Fibroblast of lung (primary cell): Measurements from ENCODE around the gene IFT57. TPM values are rescaled to one million over a fixed set of nuclear protein-coding genes. Genes with fewer than 3 reads are reported as not detected.

Experiments
- DNase-seq, 2 donors: peaks; one replicate each; pipeline versions ENCODE4 v3.0.0 to v3.0.0-alpha.2; 2010; ENCODE audit warnings: low read depth in 2 of 2
- H2AFZ ChIP-seq: 2 replicates; pipeline ENCODE4 v1.5.1; 2012; ENCODE audit warnings: low read length, control low read depth, inconsistent platforms
- H3K27ac ChIP-seq: 2 replicates; pipeline ENCODE4 v1.5.1; 2011; ENCODE audit warnings: low read length, control low read depth; ENCODE audit not compliant: insufficient read depth
- H3K27me3 ChIP-seq: 2 replicates; pipeline ENCODE4 v1.5.1; 2011; ENCODE audit warnings: mild to moderate bottlenecking, low read length; ENCODE audit not compliant: control insufficient read depth, insufficient read depth
- H3K36me3 ChIP-seq: 2 replicates; pipeline ENCODE4 v1.5.1; 2011; ENCODE audit warnings: low read length; ENCODE audit not compliant: control insufficient read depth, insufficient read depth
- H3K4me1 ChIP-seq: 2 replicates; pipeline ENCODE4 v1.5.1; 2011; ENCODE audit warnings: low read length; ENCODE audit not compliant: control insufficient read depth, insufficient read depth; ENCODE audit errors: extremely low read depth
- H3K4me2 ChIP-seq: 2 replicates; pipeline ENCODE4 v1.5.1; 2011; ENCODE audit warnings: low read length, control low read depth; ENCODE audit not compliant: insufficient read depth; ENCODE audit errors: extremely low read depth
- H3K4me3 ChIP-seq, 4 experiments: fragments of 200-600 bp in 1 of 4; sonication (generic) in 1 of 4; replicated peaks in 1 of 4; 2 replicates each; pipeline ENCODE4 v1.5.1; 2011 to 2016; ENCODE audit warnings: low read length in 4 of 4, low read depth in 3 of 4, mild to moderate bottlenecking in 3 of 4, control low read depth in 2 of 4, inconsistent platforms in 1 of 4, mixed read lengths in 1 of 4; ENCODE audit not compliant: insufficient read depth in 1 of 4; ENCODE audit errors: control extremely low read depth in 1 of 4
- H3K79me2 ChIP-seq: 2 replicates; pipeline ENCODE4 v1.5.1; 2012; ENCODE audit warnings: mild to moderate bottlenecking, low read length, inconsistent platforms; ENCODE audit not compliant: control insufficient read depth, insufficient read depth
- H3K9ac ChIP-seq: 2 replicates; pipeline ENCODE4 v1.5.1; 2011; ENCODE audit warnings: mild to moderate bottlenecking, low read length, control low read depth; ENCODE audit not compliant: insufficient read depth
- H3K9me3 ChIP-seq: 2 replicates; pipeline ENCODE4 v1.5.1; 2012; ENCODE audit warnings: low read depth, low read length; ENCODE audit not compliant: control insufficient read depth, insufficient read depth
- H4K20me1 ChIP-seq: 2 replicates; pipeline ENCODE4 v1.5.1; 2011; ENCODE audit warnings: low read length; ENCODE audit not compliant: control insufficient read depth, insufficient read depth; ENCODE audit errors: extremely low read depth
- EZH2 ChIP-seq: IDR thresholded peaks from 2 replicates; pipeline ENCODE4 v1.5.1; 2012; ENCODE audit warnings: low read length, control low read depth, mild to moderate bottlenecking; ENCODE audit errors: missing control alignments
- polyA plus RNA-seq, 2 donors: library from polyadenylated mRNA; depleted of rRNA in 1 of 2; stranded (reverse) in 1 of 2; unstranded in 1 of 2; fragments of >200 nt; gene quantifications; 2 replicates each; pipeline ENCODE4 v1.2.1, GENCODE V29; 2011 to 2012; ENCODE audit warnings: missing spikeins in 1 of 2
- total RNA-seq: library from RNA; depleted of rRNA; stranded (reverse); fragments of >200 nt; gene quantifications from 2 replicates; pipeline ENCODE4 v1.2.1, GENCODE V29; 2014
- TF ChIP-seq, protein P1 (sequence below), 2 donors: IDR thresholded peaks in 1 of 2; conservative IDR thresholded peaks in 1 of 2; 1 replicate in 1 of 2; 2 replicates in 1 of 2; pipeline ENCODE4 v1.5.1; 2011 to 2012; ENCODE audit warnings: low read length in 2 of 2, control low read depth in 1 of 2, inconsistent platforms in 1 of 2, low read depth in 1 of 2, mild to moderate bottlenecking in 1 of 2

IFT57 gene
- total and polyA plus RNA-seq, 2 donors (not counting 1 experiment from before 2014, with no cell fraction given), result 55.5 to 60.3 TPM

DNA sequence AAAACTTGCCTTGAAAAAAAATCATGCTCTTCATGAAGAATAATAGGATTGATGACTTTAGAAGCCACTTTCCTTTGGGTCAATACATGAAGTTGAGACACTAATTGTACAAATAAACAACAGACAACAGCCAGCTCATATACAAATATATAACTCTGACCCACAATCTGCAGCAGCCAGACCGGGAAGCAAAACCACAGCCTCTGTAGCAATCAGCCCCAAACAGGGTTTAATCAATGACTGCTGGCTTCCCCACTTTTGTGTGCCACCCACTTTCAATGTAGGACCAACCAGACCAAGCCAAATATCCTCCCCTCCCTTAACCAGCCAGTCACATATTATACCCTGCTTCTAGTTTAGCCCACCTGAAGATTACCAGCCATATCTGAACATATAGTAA lies 39.0 kb downstream of the IFT57 start:
- no peak overlapping the region for H2AFZ ChIP-seq
- H3K79me2 ChIP-seq, result no peaks in the 10 kb centered on the region
- H4K20me1 ChIP-seq, result no peaks in the 10 kb centered on the region
- H3K36me3 ChIP-seq, result no peaks in the 10 kb centered on the region
- no peak overlapping the region for H3K4me2 ChIP-seq
- H3K4me3 ChIP-seq, result no peak overlapping the region
- peak; percentile 26 to 48 for DNase-seq
- TF ChIP-seq, protein P1, sequence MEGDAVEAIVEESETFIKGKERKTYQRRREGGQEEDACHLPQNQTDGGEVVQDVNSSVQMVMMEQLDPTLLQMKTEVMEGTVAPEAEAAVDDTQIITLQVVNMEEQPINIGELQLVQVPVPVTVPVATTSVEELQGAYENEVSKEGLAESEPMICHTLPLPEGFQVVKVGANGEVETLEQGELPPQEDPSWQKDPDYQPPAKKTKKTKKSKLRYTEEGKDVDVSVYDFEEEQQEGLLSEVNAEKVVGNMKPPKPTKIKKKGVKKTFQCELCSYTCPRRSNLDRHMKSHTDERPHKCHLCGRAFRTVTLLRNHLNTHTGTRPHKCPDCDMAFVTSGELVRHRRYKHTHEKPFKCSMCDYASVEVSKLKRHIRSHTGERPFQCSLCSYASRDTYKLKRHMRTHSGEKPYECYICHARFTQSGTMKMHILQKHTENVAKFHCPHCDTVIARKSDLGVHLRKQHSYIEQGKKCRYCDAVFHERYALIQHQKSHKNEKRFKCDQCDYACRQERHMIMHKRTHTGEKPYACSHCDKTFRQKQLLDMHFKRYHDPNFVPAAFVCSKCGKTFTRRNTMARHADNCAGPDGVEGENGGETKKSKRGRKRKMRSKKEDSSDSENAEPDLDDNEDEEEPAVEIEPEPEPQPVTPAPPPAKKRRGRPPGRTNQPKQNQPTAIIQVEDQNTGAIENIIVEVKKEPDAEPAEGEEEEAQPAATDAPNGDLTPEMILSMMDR (conservative IDR thresholded peaks at IDR 0.05 in 1 of 2, IDR thresholded peaks at IDR 0.05 in 1 of 2; ENCODE audit: low read depth in 1 of 2, low read length in 2 of 2), result no peak
- TF ChIP-seq EZH2, result no peak
- peaks cover 13% of the 10 kb centered on the region for H3K4me1 ChIP-seq
- no peaks in the 10 kb centered on the region for H3K9me3 ChIP-seq
- no peak overlapping the region for H3K9ac ChIP-seq
- H3K27me3 ChIP-seq, result no peaks in the 10 kb centered on the region
- H3K27ac ChIP-seq, result no peak overlapping the region

DNA sequence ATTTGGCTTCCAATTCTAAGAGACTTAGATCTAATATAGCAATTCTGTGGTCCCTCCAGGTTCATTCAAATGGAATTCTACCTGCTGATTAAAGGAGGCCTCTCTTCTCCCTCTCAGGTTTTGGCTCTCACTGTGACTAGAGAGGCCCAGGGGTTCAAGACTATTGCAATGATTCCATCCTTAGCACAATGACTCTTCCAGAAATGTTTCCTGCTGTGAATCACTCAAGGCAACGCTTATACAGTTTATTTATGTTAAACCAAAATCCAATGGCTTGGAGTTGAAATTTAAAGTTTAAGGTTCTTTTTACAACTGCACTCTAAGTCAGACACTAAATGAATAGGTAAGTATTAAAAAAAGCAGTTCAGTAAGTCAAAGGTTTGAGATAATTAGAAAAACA lies 39.9 kb downstream of the IFT57 start:
- Histone ChIP-seq H2AFZ (no peak overlapping the region), H3K36me3 (no peaks in the 10 kb centered on the region), H4K20me1 (no peaks in the 10 kb centered on the region), H3K4me3 (no peak overlapping the region), H3K27ac (peak overlapping the region; percentile 5), H3K9me3 (no peaks in the 10 kb centered on the region), H3K9ac (no peak overlapping the region), H3K4me1 (peaks cover 13% of the 10 kb centered on the region), H3K79me2 (no peaks in the 10 kb centered on the region), H3K4me2 (no peak overlapping the region), H3K27me3 (no peaks in the 10 kb centered on the region)
- no peak for TF ChIP-seq EZH2
- TF ChIP-seq, protein P1 (conservative IDR thresholded peaks at IDR 0.05 in 1 of 2, IDR thresholded peaks at IDR 0.05 in 1 of 2; ENCODE audit: low read depth in 1 of 2, low read length in 2 of 2), result no peak
- peak; percentile 41 to 49 for DNase-seq

DNA sequence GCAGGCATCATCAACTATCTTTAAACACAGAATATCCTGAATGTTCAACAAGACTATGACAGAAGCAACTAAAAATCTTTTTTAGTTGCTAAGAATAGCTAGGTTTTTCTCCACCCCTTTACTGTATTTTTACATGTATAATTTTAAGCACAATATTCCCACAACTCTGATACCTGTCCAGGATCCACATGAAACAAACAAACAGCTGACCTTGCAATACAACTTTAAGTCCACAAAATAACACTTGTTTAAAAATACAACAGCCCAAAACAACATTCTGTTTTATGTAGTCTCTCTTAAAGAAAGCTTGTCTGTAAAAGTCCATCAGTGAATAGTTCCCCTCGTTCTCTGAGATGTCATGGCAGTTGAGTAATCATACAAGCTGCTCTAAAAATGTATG lies 41.1 kb downstream of the IFT57 start:
- Histone ChIP-seq H3K4me1 (peaks cover 13% of the 10 kb centered on the region), H3K27ac (no peak overlapping the region)

More for the DNA sequence above, 41.1 kb downstream of the IFT57 start:
- no peak overlapping the region for H3K4me3 ChIP-seq
- no peak overlapping the region for H3K9ac ChIP-seq
- peak in 1 of 2 donors; percentile 11 for DNase-seq
- TF ChIP-seq, protein P1 (conservative IDR thresholded peaks at IDR 0.05 in 1 of 2, IDR thresholded peaks at IDR 0.05 in 1 of 2; ENCODE audit: low read depth in 1 of 2, low read length in 2 of 2), result no peak
- no peak for TF ChIP-seq EZH2
- no peak overlapping the region for H2AFZ ChIP-seq
- H4K20me1 ChIP-seq, result no peaks in the 10 kb centered on the region
- no peaks in the 10 kb centered on the region for H3K36me3 ChIP-seq
- H3K9me3 ChIP-seq, result no peaks in the 10 kb centered on the region
- no peak overlapping the region for H3K4me2 ChIP-seq
- no peaks in the 10 kb centered on the region for H3K27me3 ChIP-seq
- no peaks in the 10 kb centered on the region for H3K79me2 ChIP-seq
